H9 (cell line): ENCODE results near the gene RACGAP1. TPM values are rescaled to one million over a fixed set of nuclear protein-coding genes. Genes with fewer than 3 reads are reported as not detected.

Experiments used
- DNase-seq: peaks from one replicate; pipeline ENCODE4 v3.0.0-alpha.2; 2017
- H2AFZ ChIP-seq: one replicate; pipeline ENCODE4 v1.6.1; 2013; ENCODE audit warnings: mild to moderate bottlenecking, low read length, control low read depth, moderate library complexity
- H2AK5ac ChIP-seq: 2 replicates; pipeline ENCODE4 v1.6.1; 2013; ENCODE audit warnings: low read length, control low read depth, mixed read lengths; ENCODE audit not compliant: insufficient read length
- H2BK120ac ChIP-seq: one replicate; pipeline ENCODE4 v1.6.1; 2013; ENCODE audit warnings: low read depth, mild to moderate bottlenecking, low read length, control low read depth, inconsistent platforms; ENCODE audit not compliant: poor library complexity, severe bottlenecking
- H2BK12ac ChIP-seq: 2 replicates; pipeline ENCODE4 v1.6.1; 2013; ENCODE audit warnings: low read length, control low read depth, mixed read lengths, low read depth; ENCODE audit not compliant: insufficient read length
- H2BK15ac ChIP-seq: 2 replicates; pipeline ENCODE4 v1.6.1; 2013; ENCODE audit warnings: low read depth, low read length, control low read depth
- H2BK20ac ChIP-seq: one replicate; pipeline ENCODE4 v1.6.1; 2013; ENCODE audit warnings: low read depth, mild to moderate bottlenecking, low read length, control low read depth, inconsistent platforms; ENCODE audit not compliant: poor library complexity, severe bottlenecking
- H2BK5ac ChIP-seq: 2 replicates; pipeline ENCODE4 v1.6.1; 2013; ENCODE audit warnings: low read length, control low read depth, mixed read lengths; ENCODE audit not compliant: insufficient read length
- H3K14ac ChIP-seq: 2 replicates; pipeline ENCODE4 v1.6.1; 2013; ENCODE audit warnings: low read length, control low read depth; ENCODE audit not compliant: insufficient read depth
- H3K18ac ChIP-seq: 2 replicates; pipeline ENCODE4 v1.6.1; 2013; ENCODE audit warnings: low read depth, mild to moderate bottlenecking, mixed read lengths, low read length, control low read depth; ENCODE audit not compliant: insufficient read length
- H3K23ac ChIP-seq: 2 replicates; pipeline ENCODE4 v1.6.1; 2013; ENCODE audit warnings: low read length, control low read depth, mixed read lengths, low read depth; ENCODE audit not compliant: insufficient read length
- H3K23me2 ChIP-seq: 2 replicates; pipeline ENCODE4 v1.6.1; 2013; ENCODE audit warnings: low read depth, mild to moderate bottlenecking, mixed read lengths, low read length, control low read depth; ENCODE audit not compliant: insufficient read length, poor library complexity, severe bottlenecking
- H3K27ac ChIP-seq: 2 replicates; pipeline ENCODE4 v1.5.1; 2013; ENCODE audit warnings: low read length, control low read depth, mixed read lengths, low read depth; ENCODE audit not compliant: insufficient read length
- H3K27me3 ChIP-seq: 2 replicates; pipeline ENCODE4 v1.6.1; 2013; ENCODE audit warnings: low read length, control low read depth, inconsistent platforms; ENCODE audit not compliant: insufficient read depth
- H3K4ac ChIP-seq: 2 replicates; pipeline ENCODE4 v1.6.1; 2013; ENCODE audit warnings: low read depth, mild to moderate bottlenecking, control low read depth, inconsistent platforms, low read length, moderate library complexity
- H3K4me1 ChIP-seq: 2 replicates; pipeline ENCODE4 v1.6.1; 2013; ENCODE audit warnings: low read length, control low read depth, inconsistent platforms; ENCODE audit not compliant: insufficient read depth
- H3K4me2 ChIP-seq: 2 replicates; pipeline ENCODE4 v1.6.1; 2013; ENCODE audit warnings: low read length, control low read depth, mixed read lengths; ENCODE audit not compliant: insufficient read length, insufficient read depth
- H3K56ac ChIP-seq: 2 replicates; pipeline ENCODE4 v1.6.1; 2013; ENCODE audit warnings: low read depth, mild to moderate bottlenecking, mixed read lengths, low read length, control low read depth; ENCODE audit not compliant: insufficient read length
- H3K79me1 ChIP-seq: 2 replicates; pipeline ENCODE4 v1.6.1; 2013; ENCODE audit warnings: low read depth, mild to moderate bottlenecking, moderate library complexity, low read length, control low read depth, inconsistent platforms; ENCODE audit not compliant: insufficient read depth, poor library complexity, severe bottlenecking
- H3K79me2 ChIP-seq: 2 replicates; pipeline ENCODE4 v1.6.1; 2013; ENCODE audit warnings: low read length, control low read depth, inconsistent platforms; ENCODE audit not compliant: insufficient read depth
- H3K9ac ChIP-seq: 2 replicates; pipeline ENCODE4 v1.6.1; 2013; ENCODE audit warnings: low read length, control low read depth, mixed read lengths; ENCODE audit not compliant: insufficient read length; ENCODE audit errors: extremely low read depth
- H3K9me3 ChIP-seq: one replicate; pipeline ENCODE4 v1.6.1; 2013; ENCODE audit warnings: low read depth, low read length, inconsistent platforms; ENCODE audit not compliant: control insufficient read depth
- H3T11ph ChIP-seq: one replicate; pipeline ENCODE4 v1.6.1; 2013; ENCODE audit warnings: mild to moderate bottlenecking, low read length, control low read depth, inconsistent platforms
- H4K20me1 ChIP-seq: one replicate; pipeline ENCODE4 v1.6.1; 2013; ENCODE audit not compliant: control insufficient read depth, insufficient read length, insufficient read depth
- H4K5ac ChIP-seq: 2 replicates; pipeline ENCODE4 v1.6.1; 2013; ENCODE audit warnings: low read depth, mild to moderate bottlenecking, mixed read lengths, low read length, control low read depth; ENCODE audit not compliant: insufficient read length
- H4K8ac ChIP-seq: replicated peaks from 2 replicates; pipeline ENCODE4 v1.6.1; 2013; ENCODE audit warnings: low read length, control low read depth, mixed read lengths, low read depth; ENCODE audit not compliant: insufficient read length
- H4K91ac ChIP-seq: 2 replicates; pipeline ENCODE4 v1.6.1; 2013; ENCODE audit warnings: low read depth, mild to moderate bottlenecking, moderate library complexity, mixed read lengths, low read length, control low read depth; ENCODE audit not compliant: insufficient read length
- H3K27ac Mint-ChIP-seq, 3 experiments: 2 replicates in 2 of 3; 3 replicates in 1 of 3; pipeline ENCODE4 v1.8.0; 2020 to 2021; ENCODE audit warnings: mixed read lengths in 3 of 3, mild to moderate bottlenecking in 1 of 3, moderate library complexity in 1 of 3
- H3K27me3 Mint-ChIP-seq: 2 replicates; pipeline ENCODE4 v1.8.0; 2021; ENCODE audit warnings: low read depth, mild to moderate bottlenecking, moderate library complexity, mixed read lengths
- H3K36me3 Mint-ChIP-seq, 3 experiments: 2 replicates in 2 of 3; 3 replicates in 1 of 3; pipeline ENCODE4 v1.8.0; 2020 to 2021; ENCODE audit warnings: low read depth in 3 of 3, mixed read lengths in 3 of 3; ENCODE audit not compliant: insufficient read depth in 1 of 3
- H3K4me1 Mint-ChIP-seq, 2 experiments: 2 replicates each; pipeline ENCODE4 v1.8.0; 2020; ENCODE audit warnings: mixed read lengths in 2 of 2
- H3K4me3 Mint-ChIP-seq, 2 experiments: 2 replicates in 1 of 2; 3 replicates in 1 of 2; pipeline ENCODE4 v1.8.0; 2020 to 2021; ENCODE audit warnings: mild to moderate bottlenecking in 2 of 2, mixed read lengths in 2 of 2, moderate library complexity in 1 of 2
- H3K9me3 Mint-ChIP-seq, 2 experiments: 2 replicates in 1 of 2; 3 replicates in 1 of 2; pipeline ENCODE4 v1.8.0; 2020; ENCODE audit warnings: mild to moderate bottlenecking in 2 of 2, mixed read lengths in 2 of 2, moderate library complexity in 1 of 2
- WGBS: extraction: QIAGEN DNeasy Blood & Tissue Kit; methylation state at CpG from one replicate; pipeline ENCODE4 v1.1.7; 2013; ENCODE audit warnings: missing lambda C conversion rate, low lambda C conversion rate, mixed read lengths; ENCODE audit not compliant: insufficient read length; ENCODE audit errors: extremely low coverage; 5-methylcytosine and 5-hydroxymethylcytosine counted together
- total RNA-seq: library from RNA; stranded (reverse); gene quantifications from 2 replicates; pipeline ENCODE4 v1.2.1, GENCODE V29; 2021
- TF ChIP-seq, protein P1 (sequence below): fragments of 200-600 bp; sonication (generic); conservative IDR thresholded peaks from 3 replicates; pipeline ENCODE4 v1.8.0; 2021; ENCODE audit warnings: antibody characterized with exemption, mild to moderate bottlenecking

The RACGAP1 gene
- total RNA-seq, 1 experiment from 2014 or later = 64.8 TPM

DNA sequence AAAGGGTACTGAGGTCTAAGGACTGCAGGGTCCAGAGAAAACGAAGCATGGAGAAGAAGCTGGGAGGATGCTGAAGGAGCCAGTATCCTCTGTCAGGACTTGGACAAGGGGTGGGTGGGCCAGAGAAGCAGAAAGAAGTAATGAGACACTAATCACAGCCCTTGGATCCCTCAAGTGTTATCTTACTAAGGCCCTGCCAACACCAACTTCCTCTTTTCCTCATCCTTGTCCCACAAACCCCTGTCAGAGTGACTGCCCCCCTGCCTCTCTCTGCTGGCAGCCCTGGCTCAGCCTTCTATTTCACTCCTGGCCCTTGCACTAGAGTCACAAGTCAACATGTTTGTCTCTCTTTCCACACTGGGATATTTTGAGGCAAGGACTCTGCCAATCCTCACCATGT, 28.3 kb upstream of the RACGAP1 start:
- Mint-ChIP-seq H3K4me1 (peaks cover 29 to 32% of the 10 kb centered on the region in 2 experiments), H3K4me3 (no peak overlapping the region), H3K36me3 (no peaks in the 10 kb centered on the region; a peak in 1 of 7 replicates), H3K27ac (no peak overlapping the region), H3K9me3 (peaks cover 0 to 2% of the 10 kb centered on the region in 2 experiments; a peak in 1 of 5 replicates), H3K27me3 (peaks cover 91% of the 10 kb centered on the region)
- no peak overlapping the region for H2BK5ac ChIP-seq
- H2BK15ac ChIP-seq = no peak overlapping the region
- H2BK12ac ChIP-seq = no peak overlapping the region
- peaks cover 2% of the 10 kb centered on the region for H4K20me1 ChIP-seq
- H3K4me1 ChIP-seq = no peaks in the 10 kb centered on the region; the same call in 1 of the 2 replicates
- H3K9me3 ChIP-seq = no peaks in the 10 kb centered on the region
- H3K27me3 ChIP-seq = peaks cover 56% of the 10 kb centered on the region
- H4K5ac ChIP-seq = no peak overlapping the region
- no peak overlapping the region for H3K27ac ChIP-seq
- H3K4ac ChIP-seq = no peak overlapping the region
- H3K4me2 ChIP-seq = no peak overlapping the region
- no peak overlapping the region for H2AK5ac ChIP-seq
- H2BK20ac ChIP-seq = no peak overlapping the region
- no CpG with 5 or more reads among the region's 1 CpG for WGBS
- no peak overlapping the region for H2BK120ac ChIP-seq
- no peak overlapping the region for H2AFZ ChIP-seq
- H3K23me2 ChIP-seq = peaks cover 13% of the 10 kb centered on the region
- H4K8ac ChIP-seq = no peak overlapping the region
- TF ChIP-seq, protein P1, sequence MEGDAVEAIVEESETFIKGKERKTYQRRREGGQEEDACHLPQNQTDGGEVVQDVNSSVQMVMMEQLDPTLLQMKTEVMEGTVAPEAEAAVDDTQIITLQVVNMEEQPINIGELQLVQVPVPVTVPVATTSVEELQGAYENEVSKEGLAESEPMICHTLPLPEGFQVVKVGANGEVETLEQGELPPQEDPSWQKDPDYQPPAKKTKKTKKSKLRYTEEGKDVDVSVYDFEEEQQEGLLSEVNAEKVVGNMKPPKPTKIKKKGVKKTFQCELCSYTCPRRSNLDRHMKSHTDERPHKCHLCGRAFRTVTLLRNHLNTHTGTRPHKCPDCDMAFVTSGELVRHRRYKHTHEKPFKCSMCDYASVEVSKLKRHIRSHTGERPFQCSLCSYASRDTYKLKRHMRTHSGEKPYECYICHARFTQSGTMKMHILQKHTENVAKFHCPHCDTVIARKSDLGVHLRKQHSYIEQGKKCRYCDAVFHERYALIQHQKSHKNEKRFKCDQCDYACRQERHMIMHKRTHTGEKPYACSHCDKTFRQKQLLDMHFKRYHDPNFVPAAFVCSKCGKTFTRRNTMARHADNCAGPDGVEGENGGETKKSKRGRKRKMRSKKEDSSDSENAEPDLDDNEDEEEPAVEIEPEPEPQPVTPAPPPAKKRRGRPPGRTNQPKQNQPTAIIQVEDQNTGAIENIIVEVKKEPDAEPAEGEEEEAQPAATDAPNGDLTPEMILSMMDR = no peak
- H4K91ac ChIP-seq = no peak overlapping the region
- no peak for DNase-seq
- H3K79me2 ChIP-seq = no peaks in the 10 kb centered on the region
- no peak overlapping the region for H3K14ac ChIP-seq
- no peaks in the 10 kb centered on the region for H3K79me1 ChIP-seq
- H3K18ac ChIP-seq = no peak overlapping the region
- H3T11ph ChIP-seq = no peak overlapping the region
- no peak overlapping the region for H3K56ac ChIP-seq
- H3K9ac ChIP-seq = no peak overlapping the region
- no peak overlapping the region for H3K23ac ChIP-seq
